HL-60 (cell line): ENCODE data around the gene WSCD1.

Experiments
- CTCF ChIP-seq: IDR thresholded peaks from one replicate; pipeline ENCODE4 v1.5.1; 2011; ENCODE audit warnings: low read length, control low read depth, inconsistent platforms; ENCODE audit not compliant: insufficient read depth
- GABPA ChIP-seq: IDR thresholded peaks from 2 replicates; pipeline ENCODE4 v1.6.1; 2012; ENCODE audit warnings: low read depth
- POLR2AphosphoS5 ChIP-seq: IDR thresholded peaks from 2 replicates; pipeline ENCODE4 v1.6.1; 2012; ENCODE audit warnings: low read depth
- REST ChIP-seq: IDR thresholded peaks from 2 replicates; pipeline ENCODE4 v1.6.1; 2012; ENCODE audit warnings: low read depth; ENCODE audit not compliant: insufficient replicate concordance
- SPI1 ChIP-seq: IDR thresholded peaks from 2 replicates; pipeline ENCODE4 v1.6.1; 2012; ENCODE audit warnings: low read depth, mild to moderate bottlenecking, borderline replicate concordance

- TF ChIP-seq CTCF (no peak), POLR2AphosphoS5 (no peak), GABPA (no peak), REST (no peak), SPI1 (no peak)
Observed at GRCh38 chr17:6108382-6108781, 38.2 kb downstream of the WSCD1 start.
